Heart left ventricle (tissue), 16 donors: Measurements from ENCODE around the gene KIF26B. TPM values are rescaled to one million over a fixed set of nuclear protein-coding genes. Genes with fewer than 3 reads are reported as not detected.

Experiments used
- ATAC-seq, 4 donors: fragments of 200-7000 bp; cut with Tn5 transposase; one replicate each; pipeline ENCODE4 v1.9.1; 2020 to 2022; ENCODE audit warnings: moderate library complexity in 4 of 4, mild to moderate bottlenecking in 3 of 4, moderate number of reproducible peaks in 1 of 4
- DNase-seq, 5 donors: peaks; one replicate each; pipeline ENCODE4 v3.0.0-alpha.2; 2020
- H3K27ac ChIP-seq, 12 donors: fragments of 200-600 bp; sonication (generic) in 4 of 12; one replicate each; pipeline versions ENCODE4 v1.5.0 to v1.8.0; 2016 to 2022; ENCODE audit warnings: mild to moderate bottlenecking in 2 of 12
- H3K27me3 ChIP-seq, 9 donors: fragments of 200-600 bp; sonication (generic) in 2 of 9; one replicate each; pipeline versions ENCODE4 v1.5.1 to v1.8.0; 2016 to 2022; ENCODE audit warnings: mild to moderate bottlenecking in 3 of 9
- H3K36me3 ChIP-seq, 9 donors: fragments of 200-600 bp; sonication (generic) in 2 of 9; one replicate each; pipeline versions ENCODE4 v1.5.0 to v1.8.0; 2018 to 2022; ENCODE audit warnings: mild to moderate bottlenecking in 2 of 9
- H3K4me1 ChIP-seq, 12 donors: fragments of 200-600 bp; sonication (generic) in 4 of 12; one replicate each; pipeline versions ENCODE4 v1.5.0 to v1.8.0; 2016 to 2022; ENCODE audit warnings: mild to moderate bottlenecking in 3 of 12
- H3K4me3 ChIP-seq, 12 donors: fragments of 200-600 bp; sonication (generic) in 4 of 12; one replicate each; pipeline versions ENCODE4 v1.5.0 to v1.8.0; 2017 to 2022; ENCODE audit warnings: mild to moderate bottlenecking in 9 of 12, moderate library complexity in 4 of 12
- H3K9me3 ChIP-seq, 12 donors: fragments of 200-600 bp; sonication (generic) in 4 of 12; one replicate each; pipeline versions ENCODE4 v1.5.0 to v1.8.0; 2016 to 2022; ENCODE audit warnings: mild to moderate bottlenecking in 1 of 12
- POLR2A ChIP-seq, 2 donors: fragments of 450-650 bp; IDR thresholded peaks; one replicate each; pipeline ENCODE4 v1.6.1; 2017; ENCODE audit warnings: antibody characterized with exemption in 2 of 2, mild to moderate bottlenecking in 2 of 2, moderate library complexity in 2 of 2
- WGBS, 4 donors: extraction: QIAGEN DNeasy Blood & Tissue Kit in 2 of 4; methylation state at CpG; one replicate each; pipeline versions ENCODE4 v1.1.5 to v1.1.7; 2013 to 2018; 5-methylcytosine and 5-hydroxymethylcytosine counted together
- intact Hi-C, 10 donors: fragments of 100-400 bp; cut with DNase I; formaldehyde crosslinking; loops; one replicate each; pipeline versions ENCODE4 v1.11.1 to v1.14.2; 2022
- polyA plus RNA-seq, 2 donors: library from polyadenylated mRNA; stranded (reverse); fragments of 200-250 nt; gene quantifications; one replicate each; pipeline ENCODE4 v1.2.3, GENCODE V29; 2013
- total RNA-seq, 9 donors: library from RNA; depleted of rRNA in 2 of 9; stranded (reverse); fragments of >200 nt in 2 of 9; fragmentation: NEBNext Ultra II Directional in 3 of 9; extraction: Animal tissue kit (Norgen Biotek cat#: 25700) in 3 of 9; gene quantifications; one replicate each; pipeline versions ENCODE4 v1.1.0 to v1.2.4, GENCODE V29; 2016 to 2023
- TF ChIP-seq, protein P1 (sequence below), 12 donors: fragments of 200-600 bp; sonication (generic) in 4 of 12; IDR thresholded peaks; one replicate each; pipeline versions ENCODE4 v1.5.0 to v1.8.0; 2018 to 2022; ENCODE audit warnings: antibody characterized with exemption in 12 of 12, mild to moderate bottlenecking in 5 of 12
- donor health status: ischemic (EF 13 %, LVEDD 7.1; RV severe dilation, severe dysfunction).
- donor health status: healthy with polysubstance abuse.
- donor health status: DM: no; HTN: yes; CAD: no.
- donor health status: DM: no; HTN: no; CAD: no.
- donor health status: ischemic (EF 25% LVEDD 6.9; RV normal size, moderate dysfunction).
- donor health status: ischemic (EF 25% LVEDD 5.7; RV mildly dilated, moderate dysfunction).
- donor health status: healthy.
- donor health status: DM: yes; HTN: yes; CAD: no.
- donor health status: ischemic (EF 35%, LVEDD 5.7; RV mildly dilated, moderate dysfunction).
- donor health status: nonischemic (EF 11% LVEDD 7.7; RV severe dilation, severe dysfunction).
- donor health status: DM: yes; HTN: yes; CAD: no.
- donor health status: PGD.
- donor health status: ischemic (EF 29% LVEDD 5.4; RV normal size, mild dysfunction).
- donor health status: nonischemic (EF 23%, LVEDD 6.1; RV moderate dilation, normal function).

Gene KIF26B
- total and polyA plus RNA-seq, 11 donors = 1.2 to 7.0 (median 2.3) TPM

GRCh38 chr1:245687636-245688535 lies 533.1 kb downstream of the KIF26B start:
- WGBS, 4 donors = 68 to 96% (median 72%) methylated on average over 9 to 74 of the region's 74 CpGs

GRCh38 chr1:245688536-245689453 lies 534.0 kb downstream of the KIF26B start:
- Histone ChIP-seq H3K9me3 (no peaks in the 10 kb centered on the region), H3K4me1 (peaks cover 0 to 3% (median under 1%) of the 10 kb centered on the region in 12 donors), H3K27ac (no peak overlapping the region), H3K27me3 (peaks cover 0 to 8% (median 0%) of the 10 kb centered on the region in 9 donors), H3K36me3 (no peaks in the 10 kb centered on the region), H3K4me3 (no peak overlapping the region)
- ATAC-seq = no peak
- no peak for DNase-seq
- WGBS, 4 donors = 89 to 94% (median 92%) methylated on average over 54 to 63 of the region's 63 CpGs
- intact Hi-C loops = loop anchor here in 2 of 10 donors (10.0 kb wide), 2 partner anchors 316 to 534 kb away; partner anchors contain the start of gene KIF26B (in 1 of the 2)
- TF ChIP-seq, protein P1, sequence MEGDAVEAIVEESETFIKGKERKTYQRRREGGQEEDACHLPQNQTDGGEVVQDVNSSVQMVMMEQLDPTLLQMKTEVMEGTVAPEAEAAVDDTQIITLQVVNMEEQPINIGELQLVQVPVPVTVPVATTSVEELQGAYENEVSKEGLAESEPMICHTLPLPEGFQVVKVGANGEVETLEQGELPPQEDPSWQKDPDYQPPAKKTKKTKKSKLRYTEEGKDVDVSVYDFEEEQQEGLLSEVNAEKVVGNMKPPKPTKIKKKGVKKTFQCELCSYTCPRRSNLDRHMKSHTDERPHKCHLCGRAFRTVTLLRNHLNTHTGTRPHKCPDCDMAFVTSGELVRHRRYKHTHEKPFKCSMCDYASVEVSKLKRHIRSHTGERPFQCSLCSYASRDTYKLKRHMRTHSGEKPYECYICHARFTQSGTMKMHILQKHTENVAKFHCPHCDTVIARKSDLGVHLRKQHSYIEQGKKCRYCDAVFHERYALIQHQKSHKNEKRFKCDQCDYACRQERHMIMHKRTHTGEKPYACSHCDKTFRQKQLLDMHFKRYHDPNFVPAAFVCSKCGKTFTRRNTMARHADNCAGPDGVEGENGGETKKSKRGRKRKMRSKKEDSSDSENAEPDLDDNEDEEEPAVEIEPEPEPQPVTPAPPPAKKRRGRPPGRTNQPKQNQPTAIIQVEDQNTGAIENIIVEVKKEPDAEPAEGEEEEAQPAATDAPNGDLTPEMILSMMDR (IDR thresholded peaks at IDR 0.05) = no peak

More at GRCh38 chr1:245687636-245688535, 533.1 kb downstream of the KIF26B start:
- no peak for TF ChIP-seq POLR2A (IDR thresholded peaks at IDR 0.05)
- TF ChIP-seq, protein P1 (IDR thresholded peaks at IDR 0.05) = no peak
- H3K4me1 ChIP-seq = peaks cover 0 to 12% (median 6%) of the 10 kb centered on the region in 12 donors
- no peak for ATAC-seq
- H3K9me3 ChIP-seq = no peaks in the 10 kb centered on the region
- H3K36me3 ChIP-seq = no peaks in the 10 kb centered on the region
- no peak overlapping the region for H3K4me3 ChIP-seq
- DNase-seq = no peak
- no peak overlapping the region for H3K27ac ChIP-seq
- intact Hi-C loops = loop anchor here in 2 of 10 donors (10.0 kb wide), 2 partner anchors 317 to 533 kb away; partner anchors contain the start of gene KIF26B (in 1 of the 2)
- H3K27me3 ChIP-seq = peaks cover 0 to 8% (median 0%) of the 10 kb centered on the region in 9 donors

- 88 to 93% (median 90%) methylated on average over 9 of the region's 9 CpGs for WGBS, 4 donors
- H3K36me3 ChIP-seq = no peaks in the 10 kb centered on the region
- DNase-seq = no peak
- no peak overlapping the region for H3K27ac ChIP-seq
- no peaks in the 10 kb centered on the region for H3K4me1 ChIP-seq
- TF ChIP-seq POLR2A (IDR thresholded peaks at IDR 0.05) = no peak
- TF ChIP-seq, protein P1 (IDR thresholded peaks at IDR 0.05) = no peak
- H3K4me3 ChIP-seq = no peak overlapping the region
- peaks cover 0 to 8% (median 0%) of the 10 kb centered on the region in 9 donors for H3K27me3 ChIP-seq
- peak in 1 of 4 donors; percentile 40 for ATAC-seq
- no peaks in the 10 kb centered on the region for H3K9me3 ChIP-seq
- intact Hi-C loops = no loop called here
Observed at GRCh38 chr1:245690156-245690690, 535.4 kb downstream of the KIF26B start.
